Neural cell (in vitro differentiated cells): ENCODE data around the gene USP35.

ENCODE experiments used
- EP300 ChIP-seq: fragments of 450-650 bp; conservative IDR thresholded peaks from 2 replicates; pipeline ENCODE4 v1.6.1; 2014; ENCODE audit warnings: antibody characterized with exemption, mild to moderate bottlenecking, moderate library complexity; ENCODE audit not compliant: poor library complexity, severe bottlenecking
- EZH2 ChIP-seq: fragments of 200-600, 300-800 bp; shearing (Covaris generic), sonication (generic); IDR thresholded peaks from 2 replicates; pipeline ENCODE4 v1.6.1; 2014; ENCODE audit warnings: antibody characterized with exemption, low read length, borderline replicate concordance, mild to moderate bottlenecking; ENCODE audit not compliant: insufficient read depth, poor library complexity, severe bottlenecking
- POLR2AphosphoS5 ChIP-seq: IDR thresholded peaks from 2 replicates; pipeline ENCODE4 v1.6.1; 2012
- RAD21 ChIP-seq: fragments of 450-650 bp; conservative IDR thresholded peaks from 2 replicates; pipeline ENCODE4 v1.6.1; 2014; ENCODE audit warnings: antibody characterized with exemption, mild to moderate bottlenecking, moderate library complexity
- TF ChIP-seq, protein P1 (sequence below): fragments of 450-650 bp; IDR thresholded peaks from 2 replicates; pipeline ENCODE4 v1.5.1; 2014; ENCODE audit warnings: antibody characterized with exemption, mild to moderate bottlenecking, moderate library complexity; ENCODE audit not compliant: poor library complexity, severe bottlenecking
- TF ChIP-seq, protein P2 (sequence below): IDR thresholded peaks from 2 replicates; pipeline ENCODE4 v1.6.1; 2012; ENCODE audit warnings: borderline replicate concordance

DNA sequence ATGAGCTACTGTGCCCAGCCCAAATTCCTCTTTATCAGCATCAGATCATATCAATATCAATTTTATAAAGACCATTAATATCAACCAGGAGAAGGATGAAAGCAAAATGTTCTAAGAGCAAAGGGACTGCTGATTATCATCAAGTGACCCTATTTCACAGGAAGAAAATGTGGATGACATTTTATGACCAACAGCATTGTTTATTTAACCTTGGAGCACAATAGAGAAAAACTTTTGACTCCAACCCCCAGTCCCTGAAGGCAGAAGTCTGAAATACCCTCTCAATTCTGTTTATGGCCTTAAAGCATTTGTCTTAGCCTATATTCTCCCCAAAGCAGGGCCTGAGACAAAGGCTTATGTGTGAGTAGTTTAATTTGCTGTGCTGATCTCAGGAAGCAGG, 38.0 kb upstream of the USP35 start:
- TF ChIP-seq, protein P1, sequence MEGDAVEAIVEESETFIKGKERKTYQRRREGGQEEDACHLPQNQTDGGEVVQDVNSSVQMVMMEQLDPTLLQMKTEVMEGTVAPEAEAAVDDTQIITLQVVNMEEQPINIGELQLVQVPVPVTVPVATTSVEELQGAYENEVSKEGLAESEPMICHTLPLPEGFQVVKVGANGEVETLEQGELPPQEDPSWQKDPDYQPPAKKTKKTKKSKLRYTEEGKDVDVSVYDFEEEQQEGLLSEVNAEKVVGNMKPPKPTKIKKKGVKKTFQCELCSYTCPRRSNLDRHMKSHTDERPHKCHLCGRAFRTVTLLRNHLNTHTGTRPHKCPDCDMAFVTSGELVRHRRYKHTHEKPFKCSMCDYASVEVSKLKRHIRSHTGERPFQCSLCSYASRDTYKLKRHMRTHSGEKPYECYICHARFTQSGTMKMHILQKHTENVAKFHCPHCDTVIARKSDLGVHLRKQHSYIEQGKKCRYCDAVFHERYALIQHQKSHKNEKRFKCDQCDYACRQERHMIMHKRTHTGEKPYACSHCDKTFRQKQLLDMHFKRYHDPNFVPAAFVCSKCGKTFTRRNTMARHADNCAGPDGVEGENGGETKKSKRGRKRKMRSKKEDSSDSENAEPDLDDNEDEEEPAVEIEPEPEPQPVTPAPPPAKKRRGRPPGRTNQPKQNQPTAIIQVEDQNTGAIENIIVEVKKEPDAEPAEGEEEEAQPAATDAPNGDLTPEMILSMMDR: no peak
- TF ChIP-seq EZH2 (no peak), POLR2AphosphoS5 (no peak), EP300 (no peak), RAD21 (no peak)
- TF ChIP-seq, protein P2, sequence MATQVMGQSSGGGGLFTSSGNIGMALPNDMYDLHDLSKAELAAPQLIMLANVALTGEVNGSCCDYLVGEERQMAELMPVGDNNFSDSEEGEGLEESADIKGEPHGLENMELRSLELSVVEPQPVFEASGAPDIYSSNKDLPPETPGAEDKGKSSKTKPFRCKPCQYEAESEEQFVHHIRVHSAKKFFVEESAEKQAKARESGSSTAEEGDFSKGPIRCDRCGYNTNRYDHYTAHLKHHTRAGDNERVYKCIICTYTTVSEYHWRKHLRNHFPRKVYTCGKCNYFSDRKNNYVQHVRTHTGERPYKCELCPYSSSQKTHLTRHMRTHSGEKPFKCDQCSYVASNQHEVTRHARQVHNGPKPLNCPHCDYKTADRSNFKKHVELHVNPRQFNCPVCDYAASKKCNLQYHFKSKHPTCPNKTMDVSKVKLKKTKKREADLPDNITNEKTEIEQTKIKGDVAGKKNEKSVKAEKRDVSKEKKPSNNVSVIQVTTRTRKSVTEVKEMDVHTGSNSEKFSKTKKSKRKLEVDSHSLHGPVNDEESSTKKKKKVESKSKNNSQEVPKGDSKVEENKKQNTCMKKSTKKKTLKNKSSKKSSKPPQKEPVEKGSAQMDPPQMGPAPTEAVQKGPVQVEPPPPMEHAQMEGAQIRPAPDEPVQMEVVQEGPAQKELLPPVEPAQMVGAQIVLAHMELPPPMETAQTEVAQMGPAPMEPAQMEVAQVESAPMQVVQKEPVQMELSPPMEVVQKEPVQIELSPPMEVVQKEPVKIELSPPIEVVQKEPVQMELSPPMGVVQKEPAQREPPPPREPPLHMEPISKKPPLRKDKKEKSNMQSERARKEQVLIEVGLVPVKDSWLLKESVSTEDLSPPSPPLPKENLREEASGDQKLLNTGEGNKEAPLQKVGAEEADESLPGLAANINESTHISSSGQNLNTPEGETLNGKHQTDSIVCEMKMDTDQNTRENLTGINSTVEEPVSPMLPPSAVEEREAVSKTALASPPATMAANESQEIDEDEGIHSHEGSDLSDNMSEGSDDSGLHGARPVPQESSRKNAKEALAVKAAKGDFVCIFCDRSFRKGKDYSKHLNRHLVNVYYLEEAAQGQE: no peak
